IgD-negative memory B cell (primary cell): ENCODE data around the gene GDF10. TPM values are rescaled to one million over a fixed set of nuclear protein-coding genes. Genes with fewer than 3 reads are reported as not detected.

Source experiments
- H3K27ac Mint-ChIP-seq, 3 donors: one replicate each; pipeline ENCODE4 v1.8.0; 2020 to 2022; ENCODE audit warnings: mild to moderate bottlenecking in 3 of 3, mixed read lengths in 3 of 3, moderate library complexity in 1 of 3
- H3K27me3 Mint-ChIP-seq: one replicate; pipeline ENCODE4 v1.8.0; 2021; ENCODE audit warnings: mixed read lengths
- H3K36me3 Mint-ChIP-seq: one replicate; pipeline ENCODE4 v1.8.0; 2020; ENCODE audit warnings: mild to moderate bottlenecking, mixed read lengths
- H3K4me1 Mint-ChIP-seq, 3 donors: one replicate each; pipeline ENCODE4 v1.8.0; 2020 to 2022; ENCODE audit warnings: mixed read lengths in 3 of 3, mild to moderate bottlenecking in 1 of 3
- H3K4me3 Mint-ChIP-seq, 4 donors: one replicate each; pipeline ENCODE4 v1.8.0; 2020 to 2022; ENCODE audit warnings: mild to moderate bottlenecking in 4 of 4, mixed read lengths in 4 of 4, moderate library complexity in 3 of 4
- H3K9me3 Mint-ChIP-seq, 3 donors: one replicate each; pipeline ENCODE4 v1.8.0; 2020 to 2021; ENCODE audit warnings: mixed read lengths in 3 of 3, mild to moderate bottlenecking in 1 of 3
- polyA plus RNA-seq: library from polyadenylated mRNA; unstranded; fragments of 300-500 nt; fragmentation: Illumina TruSeq; gene quantifications from one replicate; pipeline ENCODE4 v1.2.3, GENCODE V29; 2021

Gene GDF10
- polyA plus RNA-seq, 1 donor from 2014 or later: not detected

DNA sequence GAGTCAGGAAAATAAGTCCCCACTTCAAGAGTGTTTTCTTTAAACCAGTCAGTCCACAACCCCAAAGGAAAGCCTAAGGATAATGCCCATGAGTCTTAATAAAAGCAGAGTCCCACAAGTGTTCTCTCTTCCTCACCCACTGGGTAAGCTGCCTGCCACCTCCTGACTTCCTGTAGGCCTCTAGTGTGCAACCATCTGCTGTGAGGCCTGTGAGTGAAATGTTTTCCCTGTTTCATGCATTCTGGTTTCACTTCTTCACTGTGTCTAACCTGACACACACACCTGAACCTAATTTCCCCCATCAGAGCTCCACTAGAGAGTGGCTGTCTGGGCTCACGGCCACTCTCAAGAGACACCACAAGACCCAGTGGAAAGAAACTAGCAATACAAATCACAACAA is 38.9 kb upstream of the GDF10 start:
- Mint-ChIP-seq H3K4me1 (peaks cover 25 to 40% (median 33%) of the 10 kb centered on the region in 3 donors), H3K4me3 (peak overlapping the region in 3 of 4 donors; percentile 34 to 86 (median 78)), H3K36me3 (peaks cover 3% of the 10 kb centered on the region), H3K27me3 (no peaks in the 10 kb centered on the region), H3K27ac (peak overlapping the region; percentile 57 to 97 (median 90)), H3K9me3 (peaks cover 0 to 3% (median 1%) of the 10 kb centered on the region in 3 donors)

- peak overlapping the region in 3 of 4 donors; percentile 34 to 86 (median 78) for H3K4me3 Mint-ChIP-seq
- H3K36me3 Mint-ChIP-seq: peaks cover 3% of the 10 kb centered on the region
- peaks cover 22 to 40% (median 33%) of the 10 kb centered on the region in 3 donors for H3K4me1 Mint-ChIP-seq
- H3K27me3 Mint-ChIP-seq: no peaks in the 10 kb centered on the region
- peak overlapping the region; percentile 57 to 97 (median 90) for H3K27ac Mint-ChIP-seq
- peaks cover 0 to 3% (median 0%) of the 10 kb centered on the region in 3 donors for H3K9me3 Mint-ChIP-seq
These were observed 38.4 kb upstream of the GDF10 start for GRCh38 chr10:47261556-47261955.

GRCh38 chr10:47262606-47263533 is 37.1 kb upstream of the GDF10 start:
- H3K27me3 Mint-ChIP-seq: no peaks in the 10 kb centered on the region
- peaks cover 0 to 3% (median 0%) of the 10 kb centered on the region in 3 donors for H3K9me3 Mint-ChIP-seq
- no peak overlapping the region for H3K27ac Mint-ChIP-seq
- peaks cover 3% of the 10 kb centered on the region for H3K36me3 Mint-ChIP-seq
- H3K4me3 Mint-ChIP-seq: no peak overlapping the region
- peaks cover 17 to 31% (median 26%) of the 10 kb centered on the region in 3 donors for H3K4me1 Mint-ChIP-seq

DNA sequence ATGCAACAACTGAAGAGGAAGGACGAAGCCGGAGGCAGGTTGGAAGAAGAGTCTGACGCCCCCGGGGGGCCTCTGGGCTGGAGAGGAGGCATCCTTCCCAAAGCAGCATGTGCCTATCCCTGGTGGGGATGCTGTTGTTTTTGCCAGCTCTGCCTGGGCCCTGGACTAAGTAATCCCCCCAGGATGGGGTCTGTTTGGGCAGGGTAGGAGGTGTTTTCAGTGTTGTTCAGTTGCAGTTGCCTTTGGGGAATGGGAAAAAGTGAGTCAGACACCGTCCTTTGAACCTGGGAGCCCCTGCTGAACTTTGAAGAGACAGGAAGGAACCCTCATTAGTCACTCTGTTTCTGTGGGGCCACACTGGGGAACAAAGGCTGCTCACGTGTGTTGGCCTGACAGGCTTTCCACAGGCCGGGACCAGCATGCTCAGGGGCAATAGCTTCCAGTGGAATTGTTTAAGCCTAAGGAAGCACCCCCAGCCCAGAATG is 35.2 kb upstream of the GDF10 start:
- Mint-ChIP-seq H3K9me3 (peaks cover 0 to 3% (median 0%) of the 10 kb centered on the region in 3 donors), H3K4me3 (no peak overlapping the region), H3K36me3 (peaks cover 3% of the 10 kb centered on the region), H3K27ac (no peak overlapping the region), H3K27me3 (no peaks in the 10 kb centered on the region), H3K4me1 (peaks cover 14 to 27% (median 23%) of the 10 kb centered on the region in 3 donors)

- Mint-ChIP-seq H3K4me1 (peaks cover 0 to 10% (median 8%) of the 10 kb centered on the region in 3 donors), H3K27ac (peak overlapping the region in 1 of 3 donors; percentile 71), H3K9me3 (peaks cover 0 to 3% (median 0%) of the 10 kb centered on the region in 3 donors), H3K36me3 (peaks cover 3% of the 10 kb centered on the region), H3K27me3 (no peaks in the 10 kb centered on the region), H3K4me3 (no peak overlapping the region)
These were observed 33.4 kb upstream of the GDF10 start for GRCh38 chr10:47266602-47267001.

DNA sequence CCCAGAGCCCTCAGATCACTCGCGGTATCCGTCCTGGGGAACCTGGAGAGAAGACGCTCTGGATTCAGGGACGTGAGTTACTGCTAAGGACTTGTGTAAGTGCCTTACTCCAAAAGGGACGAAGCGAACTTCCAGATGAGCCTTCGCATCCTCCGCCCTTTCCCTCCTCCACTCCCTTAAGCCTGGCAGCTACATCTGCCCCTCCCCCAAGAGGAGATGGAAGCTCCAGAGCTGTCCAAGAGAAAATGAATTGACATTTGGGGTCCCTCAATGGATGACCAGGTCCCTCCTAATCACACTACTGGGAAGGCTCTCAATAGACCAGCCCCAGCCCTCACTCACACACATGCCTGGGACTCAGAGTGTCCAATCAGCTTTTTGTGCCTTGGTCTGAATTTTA is 31.3 kb upstream of the GDF10 start:
- H3K27ac Mint-ChIP-seq: no peak overlapping the region
- H3K27me3 Mint-ChIP-seq: peaks cover 1% of the 10 kb centered on the region
- peaks cover 0 to 7% (median 3%) of the 10 kb centered on the region in 3 donors for H3K9me3 Mint-ChIP-seq
- H3K4me3 Mint-ChIP-seq: no peak overlapping the region
- peaks cover 3% of the 10 kb centered on the region for H3K36me3 Mint-ChIP-seq
- peaks cover 0 to 2% (median 0%) of the 10 kb centered on the region in 3 donors for H3K4me1 Mint-ChIP-seq

GRCh38 chr10:47269294-47269693 is 30.7 kb upstream of the GDF10 start:
- Mint-ChIP-seq H3K27me3 (peaks cover 1% of the 10 kb centered on the region), H3K36me3 (peaks cover 3% of the 10 kb centered on the region), H3K9me3 (peaks cover 0 to 7% (median 0%) of the 10 kb centered on the region in 3 donors), H3K27ac (no peak overlapping the region), H3K4me3 (no peak overlapping the region), H3K4me1 (peaks cover 0 to 2% (median 0%) of the 10 kb centered on the region in 3 donors)

- no peak overlapping the region for H3K4me3 Mint-ChIP-seq
- peaks cover 1% of the 10 kb centered on the region for H3K36me3 Mint-ChIP-seq
- H3K9me3 Mint-ChIP-seq: peaks cover 0 to 7% (median 0%) of the 10 kb centered on the region in 3 donors
- H3K27ac Mint-ChIP-seq: no peak overlapping the region
- H3K27me3 Mint-ChIP-seq: peaks cover 13% of the 10 kb centered on the region
- H3K4me1 Mint-ChIP-seq: peaks cover 0 to 2% (median 0%) of the 10 kb centered on the region in 3 donors
These were observed 23.9 kb upstream of the GDF10 start for GRCh38 chr10:47276071-47276470.

DNA sequence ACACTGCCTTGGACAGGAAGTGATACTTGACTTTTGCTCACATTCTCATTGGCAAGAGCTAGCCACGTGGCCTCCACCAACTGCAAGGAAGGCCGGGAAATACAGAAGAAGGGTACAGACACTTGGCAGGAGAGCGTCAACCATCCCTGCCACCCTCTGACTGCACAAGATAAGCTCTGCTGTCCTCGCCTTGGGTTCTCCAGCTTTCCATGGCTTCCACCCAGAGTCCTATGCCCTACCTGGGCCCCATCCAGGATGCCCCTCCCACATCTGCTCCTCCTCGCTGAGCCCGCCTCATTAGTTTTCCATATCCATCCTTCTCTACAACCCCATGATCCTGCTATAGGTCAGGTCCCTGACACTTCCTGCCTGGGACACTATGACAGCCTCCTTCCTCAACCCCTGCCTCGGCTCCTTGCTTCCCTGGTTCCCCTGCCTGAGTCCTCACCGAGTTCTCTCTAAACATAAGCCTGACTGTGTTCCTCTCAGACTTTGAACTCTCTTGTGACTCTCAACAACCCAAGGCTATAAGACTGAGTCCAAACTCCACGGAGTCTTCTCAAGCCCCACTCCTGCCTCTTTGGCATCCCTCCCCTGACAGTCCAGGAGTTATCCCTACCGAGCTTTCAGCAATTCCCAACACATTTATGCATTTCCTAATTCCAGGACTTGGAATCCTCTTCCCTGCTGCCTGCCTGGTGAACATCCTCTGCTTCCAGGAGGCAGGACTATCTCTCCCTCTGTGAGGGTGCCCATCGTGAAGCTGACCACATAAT is 23.2 kb upstream of the GDF10 start:
- H3K27me3 Mint-ChIP-seq: peaks cover 13% of the 10 kb centered on the region
- H3K36me3 Mint-ChIP-seq: peaks cover 1% of the 10 kb centered on the region
- peaks cover 0 to 7% (median 0%) of the 10 kb centered on the region in 3 donors for H3K9me3 Mint-ChIP-seq
- no peak overlapping the region for H3K27ac Mint-ChIP-seq
- H3K4me3 Mint-ChIP-seq: no peak overlapping the region
- H3K4me1 Mint-ChIP-seq: peaks cover 0 to 3% (median 2%) of the 10 kb centered on the region in 3 donors

DNA sequence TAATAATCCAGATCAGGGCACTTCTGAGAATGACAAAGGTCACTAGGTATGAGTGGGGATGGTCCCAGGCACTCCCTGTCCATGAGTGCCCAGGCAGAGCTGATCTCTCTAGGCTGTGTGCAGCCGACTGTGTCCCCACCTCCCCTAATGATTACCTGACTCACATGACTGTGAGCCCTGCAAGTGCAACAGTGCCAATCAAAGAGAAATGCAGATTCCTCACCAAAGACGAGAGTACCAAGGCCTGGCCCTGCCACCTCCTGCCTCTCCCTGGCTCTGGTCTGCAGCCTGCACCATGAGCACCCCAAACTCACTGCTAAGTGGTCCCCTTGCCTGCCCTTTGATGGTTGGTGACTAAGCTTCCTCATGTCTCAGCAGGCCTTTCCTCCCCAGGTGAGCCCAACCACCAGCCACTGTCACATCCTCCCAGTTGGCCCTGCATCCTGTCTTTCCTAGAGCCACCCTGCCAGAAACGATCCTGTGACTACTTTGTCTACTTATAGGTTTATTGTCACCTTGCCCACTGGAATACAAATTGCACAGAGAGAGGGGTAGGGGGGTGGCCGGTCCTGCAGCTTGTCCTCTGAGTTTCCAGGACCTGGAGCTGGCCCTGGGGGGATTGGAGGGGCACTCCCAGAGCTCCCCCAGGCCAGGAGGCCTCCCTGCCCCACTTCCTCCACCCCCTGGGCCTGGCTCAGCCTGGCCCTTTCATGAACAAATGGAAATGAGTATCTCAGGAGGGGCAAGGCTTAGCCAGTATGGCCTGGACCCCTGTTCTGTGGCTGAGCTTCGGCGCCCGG is 22.4 kb upstream of the GDF10 start:
- Mint-ChIP-seq H3K36me3 (peaks cover 1% of the 10 kb centered on the region), H3K27ac (no peak overlapping the region), H3K27me3 (peaks cover 13% of the 10 kb centered on the region), H3K4me3 (no peak overlapping the region), H3K4me1 (peaks cover 2 to 6% (median 3%) of the 10 kb centered on the region in 3 donors), H3K9me3 (peaks cover 0 to 7% (median 0%) of the 10 kb centered on the region in 3 donors)

DNA sequence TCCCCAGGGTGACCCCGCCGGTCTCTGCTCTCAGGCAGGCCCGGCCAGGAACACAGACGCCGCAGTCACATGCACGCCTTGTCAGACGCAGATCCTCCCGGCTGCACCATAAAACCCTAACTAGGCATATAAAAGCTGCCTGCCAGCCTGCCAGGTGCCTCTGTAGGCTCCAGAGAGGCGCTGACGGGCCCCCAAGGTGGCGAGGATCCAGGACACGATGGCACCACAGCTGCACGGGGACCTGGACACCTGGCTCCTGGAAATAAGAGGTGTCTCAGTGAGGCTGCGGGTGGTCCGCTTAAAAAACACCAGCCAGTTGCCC is 21.9 kb upstream of the GDF10 start:
- Mint-ChIP-seq H3K4me3 (no peak overlapping the region), H3K27ac (no peak overlapping the region), H3K4me1 (peaks cover 2 to 6% (median 3%) of the 10 kb centered on the region in 3 donors), H3K27me3 (peaks cover 15% of the 10 kb centered on the region), H3K9me3 (peaks cover 0 to 6% (median 0%) of the 10 kb centered on the region in 3 donors), H3K36me3 (peaks cover 1% of the 10 kb centered on the region)

DNA sequence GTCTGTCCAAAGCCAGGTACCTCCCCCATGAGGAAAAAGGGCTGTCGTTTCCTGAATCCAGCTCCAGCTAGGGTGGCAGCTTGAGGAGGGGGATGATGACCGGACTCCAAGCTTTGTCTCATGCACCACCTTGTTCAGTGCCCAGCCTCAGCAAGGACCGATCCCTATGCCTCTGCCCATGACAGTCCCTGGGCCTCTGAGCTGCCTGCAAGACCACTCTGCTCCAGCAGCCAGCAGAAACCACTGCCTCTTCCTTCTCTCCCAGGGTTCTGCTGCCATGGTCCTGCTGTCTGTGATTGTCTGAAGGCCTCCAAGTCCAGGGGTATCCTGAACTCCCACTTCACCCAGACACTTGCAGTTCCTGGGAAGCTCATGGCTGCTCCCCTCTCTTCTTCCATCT is 21.3 kb upstream of the GDF10 start:
- peaks cover 2 to 6% (median 3%) of the 10 kb centered on the region in 3 donors for H3K4me1 Mint-ChIP-seq

GRCh38 chr10:47279276-47279675 is 20.7 kb upstream of the GDF10 start:
- Mint-ChIP-seq H3K9me3 (no peaks in the 10 kb centered on the region), H3K27me3 (peaks cover 14% of the 10 kb centered on the region), H3K27ac (no peak overlapping the region), H3K36me3 (peaks cover 1% of the 10 kb centered on the region), H3K4me1 (peaks cover 2 to 6% (median 3%) of the 10 kb centered on the region in 3 donors), H3K4me3 (no peak overlapping the region)

More for the DNA sequence above, 21.3 kb upstream of the GDF10 start:
- H3K27ac Mint-ChIP-seq: peak overlapping the region in 1 of 3 donors; percentile 59
- no peak overlapping the region for H3K4me3 Mint-ChIP-seq
- peaks cover 0 to under 1% (median 0%) of the 10 kb centered on the region in 3 donors for H3K9me3 Mint-ChIP-seq
- H3K36me3 Mint-ChIP-seq: peaks cover 1% of the 10 kb centered on the region
- H3K27me3 Mint-ChIP-seq: peaks cover 14% of the 10 kb centered on the region

GRCh38 chr10:47282005-47282656 is 17.9 kb upstream of the GDF10 start:
- peaks cover 9% of the 10 kb centered on the region for H3K27me3 Mint-ChIP-seq
- H3K9me3 Mint-ChIP-seq: no peaks in the 10 kb centered on the region
- peak overlapping the region in 1 of 3 donors; percentile 36 for H3K27ac Mint-ChIP-seq
- H3K4me1 Mint-ChIP-seq: peaks cover 3 to 9% (median 6%) of the 10 kb centered on the region in 3 donors
- H3K4me3 Mint-ChIP-seq: no peak overlapping the region
- no peaks in the 10 kb centered on the region for H3K36me3 Mint-ChIP-seq
